WERI-Rb-1 (cell line): ENCODE measurements around the gene WDPCP.

Experiments used
- DNase-seq: peaks from one replicate; pipeline ENCODE4 v3.0.0-alpha.2; 2020
- H3K27ac ChIP-seq: fragments of 250-450 bp; sonication (Bioruptor Pico); 2 replicates; pipeline ENCODE4 v1.5.1; 2020; ENCODE audit warnings: mild to moderate bottlenecking, moderate library complexity
- H3K27me3 ChIP-seq: fragments of 250-450 bp; sonication (Bioruptor Pico); 2 replicates; pipeline ENCODE4 v1.5.1; 2021; ENCODE audit warnings: mild to moderate bottlenecking, low read depth, moderate library complexity; ENCODE audit not compliant: insufficient read depth, severe bottlenecking
- H3K36me3 ChIP-seq: fragments of 250-450 bp; sonication (Bioruptor Pico); 2 replicates; pipeline ENCODE4 v1.5.1; 2020; ENCODE audit warnings: mild to moderate bottlenecking, moderate library complexity
- H3K4me3 ChIP-seq: 2 replicates; pipeline ENCODE4 v1.5.1; 2011; ENCODE audit warnings: low read depth, mild to moderate bottlenecking, control low read depth, low read length
- H3K9me3 ChIP-seq: fragments of 250-450 bp; sonication (Bioruptor Pico); 2 replicates; pipeline ENCODE4 v1.5.1; 2021; ENCODE audit warnings: mild to moderate bottlenecking, moderate library complexity; ENCODE audit not compliant: severe bottlenecking
- TF ChIP-seq, protein P1 (sequence below): IDR thresholded peaks from 2 replicates; pipeline ENCODE4 v1.5.1; 2011; ENCODE audit warnings: low read depth, mild to moderate bottlenecking, control low read depth, inconsistent platforms, low read length

The WDPCP gene

GRCh38 chr2:63261137-63261621, 327.1 kb downstream of the WDPCP start:
- H3K4me3 ChIP-seq, result no peak overlapping the region
- TF ChIP-seq, protein P1, sequence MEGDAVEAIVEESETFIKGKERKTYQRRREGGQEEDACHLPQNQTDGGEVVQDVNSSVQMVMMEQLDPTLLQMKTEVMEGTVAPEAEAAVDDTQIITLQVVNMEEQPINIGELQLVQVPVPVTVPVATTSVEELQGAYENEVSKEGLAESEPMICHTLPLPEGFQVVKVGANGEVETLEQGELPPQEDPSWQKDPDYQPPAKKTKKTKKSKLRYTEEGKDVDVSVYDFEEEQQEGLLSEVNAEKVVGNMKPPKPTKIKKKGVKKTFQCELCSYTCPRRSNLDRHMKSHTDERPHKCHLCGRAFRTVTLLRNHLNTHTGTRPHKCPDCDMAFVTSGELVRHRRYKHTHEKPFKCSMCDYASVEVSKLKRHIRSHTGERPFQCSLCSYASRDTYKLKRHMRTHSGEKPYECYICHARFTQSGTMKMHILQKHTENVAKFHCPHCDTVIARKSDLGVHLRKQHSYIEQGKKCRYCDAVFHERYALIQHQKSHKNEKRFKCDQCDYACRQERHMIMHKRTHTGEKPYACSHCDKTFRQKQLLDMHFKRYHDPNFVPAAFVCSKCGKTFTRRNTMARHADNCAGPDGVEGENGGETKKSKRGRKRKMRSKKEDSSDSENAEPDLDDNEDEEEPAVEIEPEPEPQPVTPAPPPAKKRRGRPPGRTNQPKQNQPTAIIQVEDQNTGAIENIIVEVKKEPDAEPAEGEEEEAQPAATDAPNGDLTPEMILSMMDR, result no peak
- no peaks in the 10 kb centered on the region for H3K9me3 ChIP-seq
- no peaks in the 10 kb centered on the region for H3K27me3 ChIP-seq
- no peaks in the 10 kb centered on the region for H3K36me3 ChIP-seq
- DNase-seq, result no peak
- H3K27ac ChIP-seq, result no peak overlapping the region

GRCh38 chr2:63257473-63257872, 330.8 kb downstream of the WDPCP start:
- H3K27ac ChIP-seq, result no peak overlapping the region
- no peak for DNase-seq
- H3K4me3 ChIP-seq, result no peak overlapping the region
- no peaks in the 10 kb centered on the region for H3K9me3 ChIP-seq
- no peaks in the 10 kb centered on the region for H3K27me3 ChIP-seq
- no peaks in the 10 kb centered on the region for H3K36me3 ChIP-seq
- TF ChIP-seq, protein P1, result no peak

GRCh38 chr2:63249161-63249560, 339.1 kb downstream of the WDPCP start:
- no peak for DNase-seq

DNA sequence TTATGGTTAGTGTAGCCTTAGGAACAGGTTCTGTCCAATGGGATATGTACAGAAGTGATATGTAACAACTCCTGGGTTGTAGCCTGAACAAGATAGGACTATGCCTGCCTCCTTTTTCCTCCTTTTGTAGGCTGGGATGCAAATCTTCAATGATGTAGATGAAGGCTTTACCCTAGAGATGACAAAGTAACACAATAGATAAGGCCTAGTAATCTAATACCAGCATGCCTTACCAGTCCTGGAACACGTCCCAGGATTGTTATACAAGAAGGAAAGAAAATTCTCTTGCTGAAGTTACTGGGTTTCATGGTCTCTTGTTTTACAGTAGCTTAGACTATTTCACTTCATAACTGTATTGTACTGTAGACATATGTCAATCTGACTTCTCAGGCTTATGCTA, 345.5 kb downstream of the WDPCP start:
- H3K4me3 ChIP-seq, result no peak overlapping the region
- no peak overlapping the region for H3K27ac ChIP-seq
- TF ChIP-seq, protein P1, result no peak
- no peaks in the 10 kb centered on the region for H3K9me3 ChIP-seq
- H3K36me3 ChIP-seq, result no peaks in the 10 kb centered on the region
- no peaks in the 10 kb centered on the region for H3K27me3 ChIP-seq
- DNase-seq, result no peak

More at GRCh38 chr2:63249161-63249560, 339.1 kb downstream of the WDPCP start:
- H3K36me3 ChIP-seq, result no peaks in the 10 kb centered on the region
- H3K9me3 ChIP-seq, result no peaks in the 10 kb centered on the region
- no peak overlapping the region for H3K4me3 ChIP-seq
- TF ChIP-seq, protein P1, result no peak
- no peak overlapping the region for H3K27ac ChIP-seq
- no peaks in the 10 kb centered on the region for H3K27me3 ChIP-seq

GRCh38 chr2:63225964-63226686, 362.2 kb downstream of the WDPCP start:
- TF ChIP-seq, protein P1, result no peak

More at GRCh38 chr2:63225964-63226686, 362.2 kb downstream of the WDPCP start:
- Histone ChIP-seq H3K9me3 (no peaks in the 10 kb centered on the region), H3K4me3 (no peak overlapping the region), H3K27ac (no peak overlapping the region), H3K36me3 (no peaks in the 10 kb centered on the region), H3K27me3 (no peaks in the 10 kb centered on the region)
- no peak for DNase-seq
